ENCODE results near the gene FBRS.

DNA sequence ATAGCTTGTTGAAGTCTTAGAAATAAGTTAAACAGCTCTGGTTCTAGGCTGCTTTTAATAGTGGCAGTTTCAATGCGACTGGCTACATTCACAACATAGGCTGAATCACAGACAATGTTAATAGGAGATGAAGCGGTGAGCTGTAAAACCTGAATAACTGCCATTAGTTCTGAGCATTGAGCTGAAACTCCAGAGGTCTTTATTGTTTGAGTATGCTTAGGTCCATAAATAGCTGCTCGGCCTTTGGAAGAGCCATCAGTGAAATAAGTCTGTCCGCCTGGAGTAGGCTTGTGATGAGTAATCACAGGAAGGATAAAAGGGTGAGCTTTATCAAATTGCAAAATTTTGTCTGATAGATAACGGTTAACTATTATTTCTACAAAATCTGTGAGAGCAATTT, 38.6 kb upstream of the FBRS start:
- no peak for TF ChIP-seq POLR2AphosphoS5 (IDR thresholded peaks at IDR 0.05)
- TF ChIP-seq, protein P1, sequence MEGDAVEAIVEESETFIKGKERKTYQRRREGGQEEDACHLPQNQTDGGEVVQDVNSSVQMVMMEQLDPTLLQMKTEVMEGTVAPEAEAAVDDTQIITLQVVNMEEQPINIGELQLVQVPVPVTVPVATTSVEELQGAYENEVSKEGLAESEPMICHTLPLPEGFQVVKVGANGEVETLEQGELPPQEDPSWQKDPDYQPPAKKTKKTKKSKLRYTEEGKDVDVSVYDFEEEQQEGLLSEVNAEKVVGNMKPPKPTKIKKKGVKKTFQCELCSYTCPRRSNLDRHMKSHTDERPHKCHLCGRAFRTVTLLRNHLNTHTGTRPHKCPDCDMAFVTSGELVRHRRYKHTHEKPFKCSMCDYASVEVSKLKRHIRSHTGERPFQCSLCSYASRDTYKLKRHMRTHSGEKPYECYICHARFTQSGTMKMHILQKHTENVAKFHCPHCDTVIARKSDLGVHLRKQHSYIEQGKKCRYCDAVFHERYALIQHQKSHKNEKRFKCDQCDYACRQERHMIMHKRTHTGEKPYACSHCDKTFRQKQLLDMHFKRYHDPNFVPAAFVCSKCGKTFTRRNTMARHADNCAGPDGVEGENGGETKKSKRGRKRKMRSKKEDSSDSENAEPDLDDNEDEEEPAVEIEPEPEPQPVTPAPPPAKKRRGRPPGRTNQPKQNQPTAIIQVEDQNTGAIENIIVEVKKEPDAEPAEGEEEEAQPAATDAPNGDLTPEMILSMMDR (IDR thresholded peaks at IDR 0.05), result no peak
